HG02943 (cell line): ENCODE measurements around the gene GRID1.
"Not testable (repeated sequence)": the region's sequence is repeated elsewhere in the genome, so short reads cannot be mapped to it uniquely, and the experiment has no call there.

Experiments used
- ATAC-seq: cut with Tn5 transposase; IDR thresholded peaks from one replicate; pipeline ENCODE4 v1.9.1; 2021; ENCODE audit warnings: mild to moderate bottlenecking, low read depth, moderate library complexity; ENCODE audit not compliant: unreplicated experiment

The GRID1 gene

GRCh38 chr10:86180861-86181260, 185.7 kb downstream of the GRID1 start:
- no peak for ATAC-seq

- ATAC-seq: no peak
Observed at GRCh38 chr10:86179961-86180360, 186.6 kb downstream of the GRID1 start.

- ATAC-seq: no peak
Observed at GRCh38 chr10:86179153-86179524, 187.5 kb downstream of the GRID1 start.

DNA sequence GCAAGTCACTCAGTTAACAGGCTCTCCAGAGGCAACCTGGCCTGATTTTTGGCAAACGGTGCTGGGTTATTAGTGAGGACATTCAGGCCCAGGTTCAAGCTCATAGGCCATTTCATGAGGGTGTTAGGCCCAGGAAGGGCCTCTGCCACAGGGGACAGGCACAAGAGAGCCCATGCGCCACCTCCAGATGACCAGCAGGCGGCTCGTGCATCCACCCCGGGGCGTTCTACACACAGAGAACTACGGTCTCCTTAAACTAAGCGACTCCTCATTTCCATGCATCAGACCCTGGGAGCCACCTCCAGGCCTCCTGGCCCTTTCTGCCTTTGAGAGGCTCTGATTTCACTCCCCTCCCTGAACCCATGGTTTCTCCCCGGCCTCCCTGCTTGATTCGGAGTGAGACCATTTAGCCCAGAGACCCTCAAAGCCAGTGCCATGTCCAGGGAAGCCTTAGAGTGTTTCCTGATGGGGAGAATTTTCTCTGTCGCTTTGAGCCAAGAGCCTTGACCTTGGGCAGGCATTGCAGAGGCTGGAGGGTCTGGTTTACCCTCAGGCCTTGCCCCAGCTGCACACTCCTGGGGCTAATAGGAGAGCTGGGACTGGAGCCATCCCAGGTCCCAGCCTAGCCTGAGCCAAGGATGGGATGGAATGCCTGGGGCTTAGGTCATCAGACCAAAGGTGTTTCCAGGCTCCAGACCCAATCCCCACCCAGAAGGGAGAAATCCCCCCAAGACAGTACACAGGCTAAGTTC, 188.0 kb downstream of the GRID1 start:
- no peak for ATAC-seq

DNA sequence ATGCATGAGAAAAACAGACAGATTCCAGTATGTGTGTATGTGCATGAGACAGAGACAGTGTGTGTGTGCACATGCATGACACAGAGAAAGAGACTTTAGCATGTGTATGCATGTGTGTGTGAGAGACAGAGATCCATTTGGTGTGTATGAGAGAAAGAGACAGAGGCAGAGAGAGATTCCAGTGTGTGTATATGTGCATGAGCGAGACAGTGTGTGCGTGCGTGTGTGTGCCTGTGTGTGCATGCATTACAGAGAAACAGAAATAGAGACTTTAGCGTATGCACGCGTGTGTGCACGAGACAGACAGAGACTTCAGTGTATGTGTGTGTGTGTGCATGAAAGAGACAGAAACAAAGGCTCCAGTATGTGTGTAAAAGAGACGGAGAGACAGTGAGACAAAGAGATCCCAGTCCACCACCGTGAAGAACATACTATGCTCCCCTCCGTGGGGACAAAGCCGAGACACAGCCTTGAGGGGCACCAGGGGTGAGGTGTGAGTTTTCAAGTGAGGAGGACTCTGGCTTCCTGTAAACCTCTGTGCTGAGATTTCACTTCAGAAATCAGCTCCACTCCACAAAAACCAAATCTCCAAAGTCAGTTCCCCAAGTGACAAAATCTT, 188.9 kb downstream of the GRID1 start:
- no peak for ATAC-seq

DNA sequence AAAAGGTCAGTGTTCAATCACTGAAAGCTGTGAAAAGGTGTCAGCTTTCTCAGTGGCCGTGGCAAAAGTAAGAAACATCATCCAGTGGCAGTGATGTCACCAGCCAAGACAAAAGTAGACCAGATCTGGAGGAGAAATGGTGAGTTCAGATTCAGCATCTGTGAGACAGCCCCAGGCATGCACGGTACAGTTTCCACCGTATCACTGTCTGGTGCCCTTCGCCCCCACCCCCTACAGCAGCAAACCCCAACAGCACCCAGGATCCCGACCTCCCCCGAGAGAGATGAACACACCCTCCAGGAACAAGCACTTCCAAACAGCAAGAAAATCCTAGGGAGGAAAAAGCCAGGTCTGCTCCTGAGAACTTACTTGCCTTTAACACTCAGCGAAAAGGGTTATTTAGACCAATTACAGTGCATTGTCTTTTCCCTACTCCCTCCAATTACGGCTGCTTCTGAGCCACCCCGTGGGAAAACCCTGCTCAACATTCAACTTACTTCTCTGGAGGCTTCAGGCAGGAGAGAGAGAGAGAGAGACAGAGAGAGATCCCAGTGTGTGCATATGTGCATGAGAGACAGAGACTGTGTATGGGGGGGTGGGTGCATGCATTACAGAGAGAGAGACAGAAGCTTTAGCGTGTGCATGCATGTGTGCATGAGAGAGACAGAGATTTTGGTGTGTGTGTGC, 189.6 kb downstream of the GRID1 start:
- ATAC-seq: no peak

- not testable (repeated sequence) for ATAC-seq
Observed at GRCh38 chr10:86175476-86175875, 191.1 kb downstream of the GRID1 start.

DNA sequence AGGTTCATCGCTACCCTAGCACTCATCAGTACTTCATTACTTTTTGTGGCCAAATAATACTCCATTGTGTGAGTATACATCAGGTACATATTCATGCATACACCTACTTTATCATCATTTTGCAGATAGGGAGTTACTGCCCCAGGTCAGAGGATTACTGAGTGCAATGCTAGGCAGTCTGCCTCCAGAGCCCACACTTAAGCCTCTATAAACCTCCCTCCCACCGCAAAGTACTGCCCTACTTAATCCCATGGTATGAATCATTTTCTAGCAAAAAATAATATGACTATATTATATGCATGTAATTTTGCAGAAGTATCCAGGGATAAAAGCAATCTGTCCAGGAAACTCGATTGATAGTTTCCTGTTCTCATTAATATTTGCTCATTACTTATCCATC, 194.3 kb downstream of the GRID1 start:
- no peak for ATAC-seq

DNA sequence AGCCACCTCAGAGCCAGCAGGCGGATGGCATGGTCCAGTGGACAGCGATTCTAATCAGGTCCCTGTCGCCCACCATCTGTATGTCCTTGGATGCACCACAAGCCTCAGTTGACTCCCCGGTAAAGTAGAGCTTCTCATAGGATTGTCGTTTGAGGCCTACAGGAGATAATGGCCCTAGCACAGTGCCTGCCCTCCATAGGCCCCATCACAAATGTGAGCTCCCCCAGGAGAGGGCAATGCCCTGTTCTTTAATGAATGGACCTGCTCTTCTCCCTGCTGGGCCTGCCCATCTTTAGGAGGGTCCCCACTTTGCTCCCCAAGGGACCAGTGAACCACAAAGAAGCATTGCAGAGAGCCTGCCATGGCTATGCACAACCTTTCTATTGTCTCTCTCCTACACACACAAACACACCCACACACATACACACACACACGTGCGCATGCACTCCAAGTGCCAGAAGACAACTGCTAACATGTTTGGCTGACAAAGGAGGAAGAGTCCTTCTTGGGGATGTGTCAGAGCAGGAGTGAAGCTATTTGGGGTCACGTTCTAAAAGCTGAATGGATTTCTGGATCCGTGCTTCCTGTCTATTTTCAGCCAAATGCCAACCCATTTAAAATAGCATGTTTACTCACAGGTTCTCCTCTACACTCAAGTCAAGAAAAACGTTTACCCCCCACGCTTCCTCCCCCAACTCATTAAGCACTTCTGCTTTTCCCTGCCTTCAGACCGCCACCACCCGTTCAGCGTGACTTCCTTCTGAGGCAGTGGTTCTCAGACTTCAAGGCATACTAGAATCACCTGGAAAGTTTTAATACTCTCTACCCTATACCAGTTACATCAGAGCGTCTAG, 196.1 kb downstream of the GRID1 start:
- no peak for ATAC-seq

GRCh38 chr10:86169506-86170254, 196.9 kb downstream of the GRID1 start:
- ATAC-seq: no peak

- no peak for ATAC-seq
Observed at GRCh38 chr10:86169066-86169465, 197.5 kb downstream of the GRID1 start.

DNA sequence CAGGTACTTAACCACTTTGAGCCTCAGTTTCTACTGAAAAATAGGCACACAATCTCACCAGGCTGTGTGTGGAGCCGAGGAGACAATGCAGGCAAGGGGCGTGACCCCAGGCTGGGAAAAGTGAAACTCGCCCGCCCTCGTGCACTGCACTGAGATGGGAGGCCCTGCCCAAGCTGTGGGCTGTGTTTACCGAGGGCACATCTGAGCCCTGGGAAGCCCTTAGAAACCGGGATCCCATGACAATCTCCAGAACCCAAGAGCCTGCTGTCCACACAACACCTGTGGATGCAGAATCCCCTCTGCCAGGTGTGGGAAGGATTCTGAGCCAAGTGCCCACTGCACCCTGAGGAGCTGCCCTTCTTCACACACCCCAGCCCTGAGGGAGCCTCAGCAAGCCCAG, 198.3 kb downstream of the GRID1 start:
- ATAC-seq: no peak

- no peak for ATAC-seq
Observed at GRCh38 chr10:86167762-86168128, 198.8 kb downstream of the GRID1 start.

GRCh38 chr10:86167121-86167761, 199.4 kb downstream of the GRID1 start:
- ATAC-seq: no peak

DNA sequence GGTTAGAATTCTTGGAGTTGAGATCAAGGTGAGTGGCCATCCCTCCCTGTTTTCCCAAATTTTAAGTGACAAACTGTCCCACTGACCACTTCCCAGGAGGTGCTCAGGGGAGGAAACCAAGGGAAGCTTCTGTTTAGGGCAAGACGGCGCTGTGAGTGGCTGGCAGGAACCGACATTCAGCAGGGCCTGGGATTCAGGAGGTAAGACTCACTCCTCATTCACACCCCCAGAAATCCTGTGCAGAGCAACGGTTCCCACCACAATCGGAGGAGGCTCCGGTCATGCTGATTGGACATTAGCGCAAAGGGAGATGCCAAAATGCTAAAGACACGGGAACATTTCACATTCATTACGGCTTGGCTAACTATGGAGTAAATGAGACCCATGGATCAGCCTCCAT, 200.9 kb downstream of the GRID1 start:
- ATAC-seq: no peak

- ATAC-seq: no peak
Observed at GRCh38 chr10:86164960-86165630, 201.5 kb downstream of the GRID1 start.

DNA sequence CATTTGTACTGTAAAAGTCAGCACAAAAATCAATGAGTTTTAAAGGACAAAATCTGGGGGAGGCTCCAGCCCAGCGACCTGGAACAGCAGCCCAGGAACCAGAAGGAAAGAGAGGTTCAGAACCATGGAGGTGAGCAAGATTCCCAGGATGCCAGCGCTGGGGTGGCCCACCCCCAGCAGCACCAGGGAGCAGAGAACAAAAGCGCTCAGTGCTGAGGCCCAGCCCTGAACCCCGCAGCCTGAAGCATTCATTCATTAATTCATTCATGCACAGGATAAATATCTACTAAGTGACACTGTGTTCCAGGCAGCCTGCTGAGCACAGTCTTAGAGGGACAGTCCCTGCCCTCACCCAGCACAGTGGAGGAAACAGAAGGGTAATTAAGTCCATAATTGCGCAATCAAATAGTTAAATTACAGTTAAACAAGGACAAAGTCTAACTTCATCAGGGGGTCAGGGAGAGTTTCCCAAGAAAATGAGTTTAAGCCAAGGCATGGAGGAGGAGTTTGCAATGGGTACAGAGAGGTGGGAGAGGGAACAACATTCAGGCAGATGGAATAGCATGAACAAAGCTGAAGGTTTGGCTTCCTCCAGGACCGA, 202.3 kb downstream of the GRID1 start:
- no peak for ATAC-seq

DNA sequence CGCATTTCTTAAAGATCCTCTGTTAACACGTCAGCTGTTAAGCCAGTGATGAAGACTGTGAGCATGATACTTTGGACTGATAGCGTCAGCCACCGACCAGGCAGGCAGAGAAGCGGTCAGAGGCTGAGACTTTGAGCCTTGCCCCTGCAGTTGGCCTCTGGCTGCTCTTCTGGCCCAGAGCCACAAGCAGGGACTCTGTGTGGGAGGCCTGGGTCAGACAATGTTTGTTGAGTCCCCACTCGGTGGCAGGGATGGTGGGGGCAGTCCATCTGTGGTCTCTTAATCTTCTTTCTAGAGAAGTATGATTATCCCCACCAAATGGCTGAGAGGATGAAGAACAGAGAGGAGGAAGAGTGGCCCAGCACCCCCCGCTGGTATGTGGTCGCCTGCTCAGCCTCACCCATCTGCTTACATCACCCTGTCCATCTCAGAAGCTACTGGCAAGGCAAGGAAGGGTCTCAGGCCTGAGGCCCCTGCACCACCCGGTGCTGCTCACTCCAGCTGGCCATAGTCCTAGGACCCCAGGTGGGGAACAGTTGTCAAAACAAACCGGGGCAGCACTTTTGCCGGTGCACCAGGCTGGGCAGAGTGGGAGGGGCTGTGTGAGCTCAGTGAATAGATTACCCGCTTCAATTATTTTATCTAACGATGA, 202.9 kb downstream of the GRID1 start:
- no peak for ATAC-seq
